ENCODE data around the gene B4GALT5.
"Not testable (repeated sequence)": the region's sequence is repeated elsewhere in the genome, so short reads cannot be mapped to it uniquely, and the experiment has no call there.

Gene B4GALT5

DNA sequence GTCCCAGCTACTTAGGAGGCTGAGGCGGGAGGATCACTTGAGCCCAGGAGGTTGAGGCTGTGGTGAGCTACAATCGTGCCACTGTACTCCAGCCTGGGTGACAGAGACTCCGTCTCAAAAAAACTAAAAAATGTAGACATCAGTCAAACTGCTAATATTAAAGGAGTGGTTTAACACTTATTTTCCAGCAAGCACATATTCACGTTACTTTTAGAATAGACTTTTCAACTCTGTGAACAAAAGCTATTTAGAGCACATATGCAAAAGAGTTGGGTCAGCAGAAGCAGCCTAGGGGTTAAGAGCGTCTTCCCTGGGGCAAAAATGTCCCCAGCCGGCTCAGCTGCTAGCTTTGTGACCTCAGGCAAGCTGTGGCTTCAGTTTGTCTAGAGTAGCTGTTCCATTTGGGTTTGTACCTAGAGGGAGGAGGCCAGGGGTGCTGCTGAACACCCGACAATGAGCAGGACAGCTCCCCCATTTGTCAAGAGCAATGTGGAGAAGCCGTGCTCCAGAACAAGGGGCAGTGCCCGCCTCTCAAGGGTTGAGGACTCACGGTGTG, 83.2 kb downstream of the B4GALT5 start:
- no peaks in the 10 kb centered on the region for H3K27me3 Mint-ChIP-seq (ENCODE audit: low read depth)

DNA sequence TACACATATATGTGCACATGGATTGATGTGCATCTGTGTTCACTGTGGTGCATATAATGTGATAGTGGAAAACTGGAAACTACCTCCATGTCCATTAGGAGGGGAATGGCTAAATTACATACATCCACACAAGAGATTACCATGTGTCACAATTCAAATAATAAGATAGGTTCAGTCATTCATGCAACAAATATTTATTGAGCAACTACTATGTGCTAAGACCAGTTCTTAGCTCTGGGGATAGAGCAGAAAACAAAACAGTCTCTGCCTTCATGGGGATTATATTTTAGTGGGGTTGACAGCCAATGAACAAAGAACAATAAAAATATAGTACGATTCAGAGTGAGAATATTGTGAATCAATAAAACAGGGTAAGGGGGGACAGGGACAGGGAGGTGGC, 84.1 kb downstream of the B4GALT5 start:
- Mint-ChIP-seq H3K36me3 (ENCODE audit: low read depth) (peaks cover 27% of the 10 kb centered on the region), H3K4me3 (no peak overlapping the region), H3K27me3 (ENCODE audit: low read depth) (no peaks in the 10 kb centered on the region), H3K27ac (no peak overlapping the region), H3K4me1 (peaks cover 22% of the 10 kb centered on the region), H3K9me3 (peaks cover 3% of the 10 kb centered on the region)
- TF ChIP-seq, protein P1, sequence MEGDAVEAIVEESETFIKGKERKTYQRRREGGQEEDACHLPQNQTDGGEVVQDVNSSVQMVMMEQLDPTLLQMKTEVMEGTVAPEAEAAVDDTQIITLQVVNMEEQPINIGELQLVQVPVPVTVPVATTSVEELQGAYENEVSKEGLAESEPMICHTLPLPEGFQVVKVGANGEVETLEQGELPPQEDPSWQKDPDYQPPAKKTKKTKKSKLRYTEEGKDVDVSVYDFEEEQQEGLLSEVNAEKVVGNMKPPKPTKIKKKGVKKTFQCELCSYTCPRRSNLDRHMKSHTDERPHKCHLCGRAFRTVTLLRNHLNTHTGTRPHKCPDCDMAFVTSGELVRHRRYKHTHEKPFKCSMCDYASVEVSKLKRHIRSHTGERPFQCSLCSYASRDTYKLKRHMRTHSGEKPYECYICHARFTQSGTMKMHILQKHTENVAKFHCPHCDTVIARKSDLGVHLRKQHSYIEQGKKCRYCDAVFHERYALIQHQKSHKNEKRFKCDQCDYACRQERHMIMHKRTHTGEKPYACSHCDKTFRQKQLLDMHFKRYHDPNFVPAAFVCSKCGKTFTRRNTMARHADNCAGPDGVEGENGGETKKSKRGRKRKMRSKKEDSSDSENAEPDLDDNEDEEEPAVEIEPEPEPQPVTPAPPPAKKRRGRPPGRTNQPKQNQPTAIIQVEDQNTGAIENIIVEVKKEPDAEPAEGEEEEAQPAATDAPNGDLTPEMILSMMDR (IDR thresholded peaks at IDR 0.05; ENCODE audit: unreplicated experiment in 3 of 3), result no peak

More for the DNA sequence above, 83.2 kb downstream of the B4GALT5 start:
- H3K4me1 Mint-ChIP-seq, result peaks cover 29% of the 10 kb centered on the region
- peaks cover 3% of the 10 kb centered on the region for H3K9me3 Mint-ChIP-seq
- TF ChIP-seq, protein P1 (IDR thresholded peaks at IDR 0.05; ENCODE audit: unreplicated experiment in 3 of 3), result no peak
- peak overlapping the region in 1 of 3 experiments; percentile 6 for H3K27ac Mint-ChIP-seq
- H3K36me3 Mint-ChIP-seq (ENCODE audit: low read depth), result peaks cover 34% of the 10 kb centered on the region
- no peak overlapping the region for H3K4me3 Mint-ChIP-seq

- Mint-ChIP-seq H3K36me3 (ENCODE audit: low read depth) (peaks cover 18% of the 10 kb centered on the region), H3K4me1 (peaks cover 12% of the 10 kb centered on the region)
- not testable (repeated sequence) for H3K27me3 Mint-ChIP-seq (ENCODE audit: low read depth); H3K27ac Mint-ChIP-seq; H3K9me3 Mint-ChIP-seq; H3K4me3 Mint-ChIP-seq
Observed at GRCh38 chr20:49628280-49628679, 85.4 kb downstream of the B4GALT5 start.

- H3K36me3 Mint-ChIP-seq (ENCODE audit: low read depth), result peaks cover 16% of the 10 kb centered on the region
- H3K4me3 Mint-ChIP-seq, result no peak overlapping the region
- peaks cover 3% of the 10 kb centered on the region for H3K9me3 Mint-ChIP-seq
- TF ChIP-seq, protein P1 (IDR thresholded peaks at IDR 0.05; ENCODE audit: unreplicated experiment in 3 of 3), result no peak
- H3K4me1 Mint-ChIP-seq, result peaks cover 12% of the 10 kb centered on the region
- no peaks in the 10 kb centered on the region for H3K27me3 Mint-ChIP-seq (ENCODE audit: low read depth)
- no peak overlapping the region for H3K27ac Mint-ChIP-seq
Observed at GRCh38 chr20:49627329-49627761, 86.3 kb downstream of the B4GALT5 start.

- H3K9me3 Mint-ChIP-seq, result peaks cover 11% of the 10 kb centered on the region
- H3K36me3 Mint-ChIP-seq (ENCODE audit: low read depth); H3K27ac Mint-ChIP-seq; H3K4me3 Mint-ChIP-seq; H3K27me3 Mint-ChIP-seq (ENCODE audit: low read depth); H3K4me1 Mint-ChIP-seq: not testable (repeated sequence)
Observed at GRCh38 chr20:49624988-49625387, 88.7 kb downstream of the B4GALT5 start.

- Mint-ChIP-seq H3K36me3 (ENCODE audit: low read depth) (peaks cover 3% of the 10 kb centered on the region), H3K4me1 (no peaks in the 10 kb centered on the region), H3K27ac (no peak overlapping the region), H3K4me3 (no peak overlapping the region), H3K9me3 (peaks cover 11% of the 10 kb centered on the region), H3K27me3 (ENCODE audit: low read depth) (peaks cover 6% of the 10 kb centered on the region)
- TF ChIP-seq, protein P1 (IDR thresholded peaks at IDR 0.05; ENCODE audit: unreplicated experiment in 3 of 3), result no peak
Observed at GRCh38 chr20:49624317-49624716, 89.4 kb downstream of the B4GALT5 start.

- Mint-ChIP-seq H3K4me3 (no peak overlapping the region), H3K27ac (no peak overlapping the region), H3K4me1 (no peaks in the 10 kb centered on the region), H3K27me3 (ENCODE audit: low read depth) (peaks cover 6% of the 10 kb centered on the region), H3K36me3 (ENCODE audit: low read depth) (no peaks in the 10 kb centered on the region), H3K9me3 (peaks cover 8% of the 10 kb centered on the region)
- TF ChIP-seq, protein P1 (IDR thresholded peaks at IDR 0.05; ENCODE audit: unreplicated experiment in 3 of 3), result no peak
Observed at GRCh38 chr20:49622243-49622642, 91.4 kb downstream of the B4GALT5 start.

Data from nephron (organoid).